Measurements from ENCODE around the gene SOCS1. TPM values are rescaled to one million over a fixed set of nuclear protein-coding genes. Genes with fewer than 3 reads are reported as not detected.

The SOCS1 gene
- polyA plus RNA-seq, 1 of the 3 experiments (the other 2 are of a cell fraction) = 8.6 TPM

- TF ChIP-seq ZBTB33 (IDR thresholded peaks at IDR 0.05; ENCODE audit: borderline replicate concordance, low read depth) = no peak
- TF ChIP-seq MEF2A (IDR thresholded peaks at IDR 0.05; ENCODE audit: borderline replicate concordance, low read depth) = no peak
- no peak for TF ChIP-seq PBX3 (IDR thresholded peaks at IDR 0.05)
- peak; percentile 68 for TF ChIP-seq MAX (IDR thresholded peaks at IDR 0.05; ENCODE audit: low read depth)
- TF ChIP-seq EZH2phosphoT487 (IDR thresholded peaks at IDR 0.05; ENCODE audit: borderline replicate concordance, low read depth) = no peak
- TF ChIP-seq SIN3A (IDR thresholded peaks at IDR 0.05; ENCODE audit: borderline replicate concordance, low read depth, low read length) = no peak
- no peak for TF ChIP-seq TEAD4 (IDR thresholded peaks at IDR 0.05; ENCODE audit: borderline replicate concordance, insufficient read depth)
- TF ChIP-seq FOXJ3 (CRISPR knock-in tag; IDR thresholded peaks at IDR 0.05) = 0 out of 2 replicates have a peak, but pooled peaks have one; percentile 56
These were observed 41.6 kb upstream of the SOCS1 start (continued) for GRCh38 chr16:11297492-11298142.

- Histone ChIP-seq H3K9me3 (no peaks in the 10 kb centered on the region), H3K27ac (ENCODE audit: low read depth in 2 of 2, low read length in 1 of 2) (peak overlapping the region in 1 of 2 experiments; percentile 86; a peak in 2 of 4 replicates), H3K9ac (no peak overlapping the region), H3K4me3 (ENCODE audit: low read depth in 2 of 2, low read length in 1 of 2) (0 out of 4 replicates have a peak overlapping the region, but pooled peaks of 1 of the 2 experiments have one; percentile 13), H3K36me3 (replicated peaks in 1 of 2; ENCODE audit: control insufficient read depth in 1 of 2, insufficient read depth in 2 of 2, low read length in 1 of 2) (no peaks in the 10 kb centered on the region), H2AFZ (ENCODE audit: low read depth) (no peak overlapping the region), H3K9me2 (no peaks in the 10 kb centered on the region), H4K20me1 (ENCODE audit: insufficient read depth) (no peaks in the 10 kb centered on the region), H3K27me3 (ENCODE audit: insufficient read depth) (no peaks in the 10 kb centered on the region), H3K79me2 (ENCODE audit: insufficient read depth) (no peaks in the 10 kb centered on the region), H3K4me2 (peak overlapping the region; percentile 34), H3K4me1 (ENCODE audit: control insufficient read depth in 1 of 2, insufficient read depth in 2 of 2, low read depth in 1 of 2, low read length in 1 of 2) (peaks cover 0 to 16% of the 10 kb centered on the region in 2 experiments; a peak in 2 of 4 replicates), H3F3A (replicated peaks; ENCODE audit: insufficient read depth) (peaks cover 3% of the 10 kb centered on the region)
- CTCF ChIA-PET = interaction anchor here (0.6 to 2.8 kb wide), 15 partner anchors 11 to 346 kb away, joined by 3 to 23 read pairs (median 4); partner anchors contain the start of genes PRM2 and SOCS1
- TF ChIP-seq REST (IDR thresholded peaks at IDR 0.05; ENCODE audit: low read depth, low read length) (no peak), POLR2AphosphoS5 (IDR thresholded peaks at IDR 0.05; ENCODE audit: low read depth, low read length) (no peak), MEF2A (IDR thresholded peaks at IDR 0.05; ENCODE audit: borderline replicate concordance, low read depth) (no peak), ELF1 (IDR thresholded peaks at IDR 0.05) (no peak), EP300 (IDR thresholded peaks at IDR 0.05; ENCODE audit: borderline replicate concordance in 1 of 2, low read depth in 1 of 2, low read length in 1 of 2) (no peak), RCOR1 (IDR thresholded peaks at IDR 0.05; ENCODE audit: low read length) (no peak), TCF12 (IDR thresholded peaks at IDR 0.05) (no peak), GATA2 (CRISPR knock-in tag; IDR thresholded peaks at IDR 0.05) (no peak)
- DNase-seq = no peak
- WGBS (ENCODE audit: low lambda C conversion rate) = 62% methylated on average over 9 of the region's 10 CpGs
- POLR2A ChIA-PET = interaction anchor here (0.7 to 1.1 kb wide), 2 partner anchors 22 to 333 kb away, joined by 3 read pairs; no protein-coding TSS in a partner anchor
These were observed 40.9 kb upstream of the SOCS1 start for GRCh38 chr16:11296706-11297491.
